SK-N-SH treated with all-trans-retinoic acid at 6 μM for 48 hours (cell line): ENCODE results near the gene HSPG2.

ENCODE experiments used
- ARNTL ChIP-seq: fragments of 450-650 bp; formaldehyde crosslinking; IDR thresholded peaks from 2 replicates; pipeline ENCODE4 v1.5.0; 2020; ENCODE audit warnings: low read depth, mild to moderate bottlenecking, moderate library complexity, borderline replicate concordance
- BACH2 ChIP-seq: fragments of 250-450 bp; sonication (Bioruptor Pico); IDR thresholded peaks from 2 replicates; pipeline ENCODE4 v1.9.0; 2021; ENCODE audit warnings: mild to moderate bottlenecking, borderline replicate concordance
- CREB5 ChIP-seq: fragments of 250-450 bp; sonication (Bioruptor Pico); IDR thresholded peaks from 2 replicates; pipeline ENCODE4 v1.5.1; 2020; ENCODE audit warnings: low read depth, mild to moderate bottlenecking, moderate library complexity
- CSRNP3 ChIP-seq: fragments of 250-450 bp; sonication (Bioruptor Pico); IDR thresholded peaks from 2 replicates; pipeline ENCODE4 v1.5.1; 2021; ENCODE audit warnings: mild to moderate bottlenecking, moderate library complexity
- ESRRG ChIP-seq: fragments of 250-450 bp; sonication (Bioruptor Pico); IDR thresholded peaks from 2 replicates; pipeline ENCODE4 v1.6.1; 2021; ENCODE audit warnings: mild to moderate bottlenecking
- PATZ1 ChIP-seq: fragments of 250-450 bp; sonication (Bioruptor Pico); IDR thresholded peaks from 2 replicates; pipeline ENCODE4 v1.8.0; 2020; ENCODE audit warnings: mild to moderate bottlenecking, moderate library complexity, borderline replicate concordance
- RARB ChIP-seq: fragments of 250-450 bp; sonication (Bioruptor Pico); IDR thresholded peaks from 2 replicates; pipeline ENCODE4 v1.8.0; 2021; ENCODE audit warnings: mild to moderate bottlenecking, moderate library complexity
- TOX ChIP-seq: fragments of 250-450 bp; sonication (Bioruptor Pico); IDR thresholded peaks from 2 replicates; pipeline ENCODE4 v1.8.0; 2021; ENCODE audit warnings: mild to moderate bottlenecking, moderate library complexity, borderline replicate concordance
- TSHZ2 ChIP-seq: fragments of 250-450 bp; sonication (Bioruptor Pico); IDR thresholded peaks from 2 replicates; pipeline ENCODE4 v1.5.0; 2020; ENCODE audit warnings: mild to moderate bottlenecking, moderate library complexity
- ZFP30 ChIP-seq: fragments of 450-650 bp; formaldehyde crosslinking; IDR thresholded peaks from 2 replicates; pipeline ENCODE4 v1.5.0; 2022; ENCODE audit warnings: mild to moderate bottlenecking, moderate library complexity

- TF ChIP-seq TSHZ2 (CRISPR knock-in tag) (no peak), TOX (CRISPR knock-in tag) (no peak), CREB5 (CRISPR knock-in tag) (no peak), BACH2 (CRISPR knock-in tag) (no peak), ARNTL (CRISPR knock-in tag) (no peak), PATZ1 (no peak), RARB (no peak), ESRRG (CRISPR knock-in tag) (no peak), ZFP30 (no peak), CSRNP3 (CRISPR knock-in tag) (no peak)
These were observed 7.6 kb upstream of the HSPG2 start for GRCh38 chr1:21944733-21945073.
